OCI-LY3 (cell line): ENCODE measurements around the gene ARMC6.

Source experiments
- H2AFZ ChIP-seq: fragments of 200-600, 300-600 bp; shearing (Covaris generic); 2 replicates; pipeline ENCODE4 v1.6.0; 2014; ENCODE audit warnings: antibody characterized with exemption, low read depth, low read length
- H3K27ac ChIP-seq: fragments of 200-600, 300-600 bp; sonication (generic); 2 replicates; pipeline ENCODE4 v1.5.1; 2014; ENCODE audit warnings: mild to moderate bottlenecking, low read length, moderate library complexity, mixed read lengths
- H3K27me3 ChIP-seq: fragments of 200-600, 300-600 bp; sonication (generic); 2 replicates; pipeline ENCODE4 v1.6.1; 2014; ENCODE audit warnings: low read depth, low read length, mixed read lengths
- H3K36me3 ChIP-seq: fragments of 200-600, 300-600 bp; sonication (generic); replicated peaks from 2 replicates; pipeline ENCODE3; 2014; ENCODE audit warnings: low read depth, low read length, mixed read lengths
- H3K4me1 ChIP-seq: fragments of 300-600, 200-600 bp; sonication (generic); 2 replicates; pipeline ENCODE4 v1.6.1; 2014; ENCODE audit warnings: low read length, mixed read lengths
- H3K4me2 ChIP-seq: fragments of 200-600, 300-600 bp; sonication (generic); 2 replicates; pipeline ENCODE4 v1.6.1; 2014; ENCODE audit warnings: low read length, mixed read lengths
- H3K4me3 ChIP-seq: fragments of 300-600, 200-600 bp; sonication (generic); 2 replicates; pipeline ENCODE4 v1.5.1; 2014; ENCODE audit warnings: antibody characterized with exemption, mild to moderate bottlenecking, low read length, moderate library complexity
- H3K79me2 ChIP-seq: fragments of 300-600, 200-600 bp; shearing (Covaris generic); 2 replicates; pipeline ENCODE4 v1.6.1; 2014; ENCODE audit warnings: mild to moderate bottlenecking, low read length, mixed read lengths
- H3K9ac ChIP-seq: fragments of 300-600, 200-600 bp; shearing (Covaris generic); 2 replicates; pipeline ENCODE4 v1.6.0; 2014; ENCODE audit warnings: mild to moderate bottlenecking, low read length, moderate library complexity
- H3K9me3 ChIP-seq: fragments of 200-600, 300-600 bp; shearing (Covaris generic); 2 replicates; pipeline ENCODE4 v1.6.1; 2014; ENCODE audit warnings: low read length, mixed read lengths; ENCODE audit not compliant: insufficient read depth
- H4K20me1 ChIP-seq: fragments of 200-600, 300-600 bp; sonication (generic); 2 replicates; pipeline ENCODE4 v1.6.1; 2016; ENCODE audit warnings: low read length, mixed read lengths; ENCODE audit not compliant: insufficient read depth
- EZH2phosphoT487 ChIP-seq: fragments of 200-600 bp; shearing (Covaris generic); IDR thresholded peaks from 2 replicates; pipeline ENCODE4 v1.6.1; 2018; ENCODE audit warnings: antibody characterized with exemption, mixed run types, low read depth
- TF ChIP-seq, protein P1 (sequence below): fragments of 200-600, 300-600 bp; sonication (generic); IDR thresholded peaks from 2 replicates; pipeline ENCODE4 v1.5.1; 2014; ENCODE audit warnings: antibody characterized with exemption, low read length, low read depth

The ARMC6 gene

DNA sequence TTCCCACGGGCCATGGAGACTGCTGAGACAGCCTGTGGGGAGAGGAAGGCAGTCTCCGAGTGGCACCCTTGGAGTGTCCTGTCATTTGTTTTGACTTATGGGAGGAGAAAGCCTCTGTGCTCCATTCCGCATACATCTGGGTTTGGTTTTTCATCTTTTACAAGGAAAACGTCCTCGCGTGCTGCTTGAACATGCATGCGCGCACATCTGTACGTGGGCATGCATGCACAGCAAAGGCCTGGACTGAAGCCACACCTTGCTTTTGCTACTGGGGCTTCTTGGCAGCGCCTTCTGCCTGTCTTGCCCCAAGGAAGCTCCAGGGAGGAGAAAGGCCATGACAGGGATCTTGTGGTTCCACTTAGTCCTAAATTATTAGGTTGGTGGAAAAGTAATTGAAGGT, 44.1 kb upstream of the ARMC6 start:
- Histone ChIP-seq H3K79me2 (no peaks in the 10 kb centered on the region), H3K4me1 (no peaks in the 10 kb centered on the region), H3K9ac (no peak overlapping the region), H2AFZ (no peak overlapping the region), H3K36me3 (peaks cover 26% of the 10 kb centered on the region), H3K27me3 (peaks cover 5% of the 10 kb centered on the region), H3K27ac (no peak overlapping the region), H4K20me1 (peaks cover 2% of the 10 kb centered on the region), H3K9me3 (no peaks in the 10 kb centered on the region), H3K4me2 (no peak overlapping the region), H3K4me3 (no peak overlapping the region)
- TF ChIP-seq EZH2phosphoT487: no peak

DNA sequence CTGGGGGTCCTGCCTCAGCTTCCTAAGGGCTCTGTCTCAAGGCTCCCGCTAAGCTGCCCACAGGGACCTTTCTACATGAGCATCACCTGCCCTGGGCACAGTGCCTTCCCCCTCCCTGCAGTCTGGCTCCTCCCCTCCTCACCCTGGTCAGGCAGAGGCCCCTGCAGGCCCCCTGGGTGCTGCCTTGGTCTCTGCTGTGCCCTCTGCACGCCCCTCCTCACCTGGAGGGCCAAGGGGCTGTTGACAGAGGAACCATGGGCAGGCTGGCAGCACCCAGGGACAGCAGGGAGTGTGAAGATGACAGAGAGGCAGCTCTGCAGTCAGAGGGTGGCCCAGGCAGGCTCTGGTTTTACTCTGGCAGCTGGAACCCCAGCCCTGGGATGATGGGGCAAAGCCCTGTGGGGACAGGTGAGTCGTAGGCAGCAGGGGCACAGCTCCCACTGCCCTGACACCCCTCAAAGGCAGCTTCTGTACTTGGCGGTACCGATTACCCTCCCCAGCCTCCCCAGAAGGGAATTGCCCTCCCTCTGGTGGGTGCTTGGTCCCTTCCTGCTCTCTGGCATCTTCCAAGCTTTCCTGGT, 43.2 kb upstream of the ARMC6 start:
- H2AFZ ChIP-seq: no peak overlapping the region

DNA sequence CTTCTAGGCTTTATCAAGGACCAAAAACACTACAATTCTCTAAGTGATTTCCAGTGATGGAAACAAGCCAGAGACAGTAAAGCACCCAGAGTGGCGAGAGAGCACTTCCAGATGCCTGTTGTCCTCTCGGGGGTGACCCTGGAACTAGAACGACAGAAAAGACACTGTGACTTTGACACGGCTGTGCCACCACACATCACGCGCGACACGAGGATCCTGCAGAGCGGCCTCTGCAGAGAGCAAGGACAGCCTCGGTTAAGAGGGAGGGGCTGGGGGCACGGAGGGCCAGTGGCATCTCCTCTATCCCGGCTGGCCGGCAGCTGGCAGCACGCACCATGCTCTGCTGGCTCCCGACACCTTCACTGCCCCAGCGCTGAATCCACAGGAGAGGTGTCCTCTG, 42.4 kb upstream of the ARMC6 start:
- TF ChIP-seq EZH2phosphoT487: no peak
- TF ChIP-seq, protein P1, sequence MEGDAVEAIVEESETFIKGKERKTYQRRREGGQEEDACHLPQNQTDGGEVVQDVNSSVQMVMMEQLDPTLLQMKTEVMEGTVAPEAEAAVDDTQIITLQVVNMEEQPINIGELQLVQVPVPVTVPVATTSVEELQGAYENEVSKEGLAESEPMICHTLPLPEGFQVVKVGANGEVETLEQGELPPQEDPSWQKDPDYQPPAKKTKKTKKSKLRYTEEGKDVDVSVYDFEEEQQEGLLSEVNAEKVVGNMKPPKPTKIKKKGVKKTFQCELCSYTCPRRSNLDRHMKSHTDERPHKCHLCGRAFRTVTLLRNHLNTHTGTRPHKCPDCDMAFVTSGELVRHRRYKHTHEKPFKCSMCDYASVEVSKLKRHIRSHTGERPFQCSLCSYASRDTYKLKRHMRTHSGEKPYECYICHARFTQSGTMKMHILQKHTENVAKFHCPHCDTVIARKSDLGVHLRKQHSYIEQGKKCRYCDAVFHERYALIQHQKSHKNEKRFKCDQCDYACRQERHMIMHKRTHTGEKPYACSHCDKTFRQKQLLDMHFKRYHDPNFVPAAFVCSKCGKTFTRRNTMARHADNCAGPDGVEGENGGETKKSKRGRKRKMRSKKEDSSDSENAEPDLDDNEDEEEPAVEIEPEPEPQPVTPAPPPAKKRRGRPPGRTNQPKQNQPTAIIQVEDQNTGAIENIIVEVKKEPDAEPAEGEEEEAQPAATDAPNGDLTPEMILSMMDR: no peak
- H3K27me3 ChIP-seq: peaks cover 3% of the 10 kb centered on the region; the same call in 1 of the 2 replicates
- H3K9ac ChIP-seq: no peak overlapping the region
- H3K79me2 ChIP-seq: no peaks in the 10 kb centered on the region
- H3K36me3 ChIP-seq: peaks cover 40% of the 10 kb centered on the region
- no peak overlapping the region for H3K27ac ChIP-seq
- H3K4me3 ChIP-seq: no peak overlapping the region
- no peak overlapping the region for H3K4me2 ChIP-seq
- no peaks in the 10 kb centered on the region for H3K9me3 ChIP-seq
- no peak overlapping the region for H2AFZ ChIP-seq
- no peaks in the 10 kb centered on the region for H3K4me1 ChIP-seq
- peaks cover 2% of the 10 kb centered on the region for H4K20me1 ChIP-seq

More for the DNA sequence above, 43.2 kb upstream of the ARMC6 start:
- Histone ChIP-seq H3K4me2 (no peak overlapping the region), H3K79me2 (no peaks in the 10 kb centered on the region), H3K4me1 (no peaks in the 10 kb centered on the region), H3K9me3 (no peaks in the 10 kb centered on the region), H3K4me3 (no peak overlapping the region), H3K27ac (no peak overlapping the region), H3K36me3 (peaks cover 33% of the 10 kb centered on the region), H3K9ac (no peak overlapping the region), H3K27me3 (peaks cover 3% of the 10 kb centered on the region; the same call in 1 of the 2 replicates), H4K20me1 (peaks cover 2% of the 10 kb centered on the region)
- TF ChIP-seq, protein P1: no peak
- no peak for TF ChIP-seq EZH2phosphoT487

DNA sequence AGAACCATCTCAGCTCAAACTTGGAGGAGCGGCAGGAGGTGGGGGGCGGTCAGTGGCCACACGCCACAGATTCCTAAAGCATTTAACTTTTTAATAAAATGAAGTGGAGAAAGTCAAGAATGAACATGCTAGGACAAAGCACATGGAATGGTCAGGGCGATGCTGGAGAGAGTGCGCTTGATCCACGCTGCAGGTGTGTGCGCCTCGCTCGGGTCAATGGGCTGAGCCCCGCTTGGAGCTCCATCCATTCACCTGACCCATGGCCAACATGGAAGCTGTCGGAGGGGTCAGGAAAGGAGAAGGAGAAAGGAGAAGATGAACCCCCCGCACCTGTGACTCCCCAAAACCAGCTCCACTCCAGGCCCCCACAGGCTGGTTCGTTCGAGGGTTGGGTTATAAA, 41.9 kb upstream of the ARMC6 start:
- Histone ChIP-seq H3K27me3 (peaks cover 2% of the 10 kb centered on the region; the same call in 1 of the 2 replicates), H3K27ac (no peak overlapping the region), H3K4me3 (no peak overlapping the region), H3K9me3 (no peaks in the 10 kb centered on the region), H3K9ac (no peak overlapping the region), H3K4me1 (no peaks in the 10 kb centered on the region), H3K36me3 (peaks cover 42% of the 10 kb centered on the region), H2AFZ (no peak overlapping the region), H3K4me2 (no peak overlapping the region), H4K20me1 (peaks cover 2% of the 10 kb centered on the region), H3K79me2 (no peaks in the 10 kb centered on the region)
- no peak for TF ChIP-seq EZH2phosphoT487
- TF ChIP-seq, protein P1: no peak
